Right lung (tissue), 5 donors: Measurements from ENCODE around the gene HTT. TPM values are rescaled to one million over a fixed set of nuclear protein-coding genes. Genes with fewer than 3 reads are reported as not detected.

ENCODE experiments used
- DNase-seq, 2 donors: peaks; one replicate each; pipeline ENCODE4 v3.0.0-alpha.2; 2013
- polyA plus RNA-seq, 5 donors: library from polyadenylated mRNA; unstranded; fragments of 120-200 nt; gene quantifications; one replicate each; pipeline versions ENCODE4 v1.2.1 to v1.2.3, GENCODE V29; 2013; ENCODE audit warnings: inconsistent platforms in 1 of 5, low replicate concordance in 1 of 5; ENCODE audit not compliant: insufficient read length in 5 of 5, insufficient read depth in 1 of 5

The HTT gene
- polyA plus RNA-seq, 5 donors, result 27.9 to 34.4 (median 32.0) TPM

DNA sequence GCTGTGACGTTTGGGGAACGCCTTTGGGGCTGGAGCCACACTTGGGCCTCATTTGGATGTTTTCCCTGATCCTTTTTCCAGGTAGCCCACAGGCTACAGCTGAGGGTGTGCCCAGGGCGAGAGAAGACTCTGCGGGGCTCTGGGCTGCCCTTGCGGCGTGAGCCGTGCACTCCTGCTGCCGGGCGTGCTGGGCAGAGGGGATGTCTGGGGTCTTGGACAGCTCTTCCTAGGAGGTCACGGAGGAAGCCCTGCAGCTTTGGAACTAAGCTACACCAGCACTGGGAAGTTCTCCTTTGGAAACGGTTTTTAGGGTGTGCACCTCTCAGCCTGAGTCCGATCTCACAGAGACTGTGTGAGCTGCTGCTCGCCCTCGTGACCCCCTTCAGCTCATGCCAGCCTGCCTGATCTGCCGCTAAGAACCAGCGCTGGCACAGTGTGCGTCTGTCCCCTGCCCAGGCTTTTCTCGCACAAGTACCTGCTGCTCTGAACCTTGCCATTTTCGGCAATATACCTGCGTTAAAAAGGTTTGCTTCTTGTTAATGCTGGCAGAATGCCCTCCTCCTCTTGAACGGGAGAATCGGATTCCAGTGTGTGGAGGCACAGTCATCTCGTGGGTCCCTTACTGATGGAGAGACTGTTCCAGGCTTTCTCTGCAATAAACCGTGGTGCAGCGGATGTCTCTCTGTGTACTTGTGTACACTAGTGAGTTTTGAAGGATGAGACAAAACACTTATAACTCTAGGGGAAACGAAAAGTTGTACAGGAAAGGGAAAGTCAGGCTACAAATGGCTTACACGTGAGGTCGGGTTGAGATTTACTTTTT, 188.8 kb downstream of the HTT start:
- DNase-seq, result no peak

DNA sequence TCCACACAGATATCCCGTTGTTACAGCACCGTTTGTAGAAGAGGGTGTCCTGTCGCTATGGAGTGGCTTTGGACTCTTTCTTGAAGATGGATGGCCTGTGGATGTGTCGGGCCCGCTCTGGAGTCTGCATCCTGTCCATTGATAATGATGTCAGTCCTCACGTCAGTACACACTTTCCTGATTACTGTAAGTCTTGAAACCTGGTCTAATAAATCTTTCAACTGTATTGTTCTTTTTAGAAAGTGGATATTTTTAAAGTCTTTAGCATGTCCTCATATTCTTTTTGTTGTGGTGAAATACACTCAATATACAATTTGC, 189.4 kb downstream of the HTT start:
- DNase-seq, result no peak

DNA sequence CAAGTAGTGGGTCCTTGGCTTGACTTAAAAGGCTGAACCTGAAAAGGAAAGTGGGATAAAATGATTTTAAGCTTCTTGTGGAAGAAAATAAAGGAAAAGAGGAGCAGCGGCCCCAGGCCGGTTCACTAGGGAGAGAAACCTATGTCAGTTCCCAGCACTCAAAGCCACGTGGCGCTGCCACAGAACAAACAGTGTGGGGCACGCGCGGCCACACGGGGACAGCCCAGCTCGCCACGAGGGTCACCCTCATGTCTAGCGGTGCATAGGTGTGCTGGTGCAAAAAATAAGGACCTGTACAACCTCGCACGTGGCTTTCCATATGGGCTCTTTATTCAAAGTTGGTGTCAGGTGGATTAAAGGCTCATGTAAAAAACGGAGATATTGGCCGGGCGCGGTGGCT, 191.6 kb downstream of the HTT start:
- no peak for DNase-seq

DNA sequence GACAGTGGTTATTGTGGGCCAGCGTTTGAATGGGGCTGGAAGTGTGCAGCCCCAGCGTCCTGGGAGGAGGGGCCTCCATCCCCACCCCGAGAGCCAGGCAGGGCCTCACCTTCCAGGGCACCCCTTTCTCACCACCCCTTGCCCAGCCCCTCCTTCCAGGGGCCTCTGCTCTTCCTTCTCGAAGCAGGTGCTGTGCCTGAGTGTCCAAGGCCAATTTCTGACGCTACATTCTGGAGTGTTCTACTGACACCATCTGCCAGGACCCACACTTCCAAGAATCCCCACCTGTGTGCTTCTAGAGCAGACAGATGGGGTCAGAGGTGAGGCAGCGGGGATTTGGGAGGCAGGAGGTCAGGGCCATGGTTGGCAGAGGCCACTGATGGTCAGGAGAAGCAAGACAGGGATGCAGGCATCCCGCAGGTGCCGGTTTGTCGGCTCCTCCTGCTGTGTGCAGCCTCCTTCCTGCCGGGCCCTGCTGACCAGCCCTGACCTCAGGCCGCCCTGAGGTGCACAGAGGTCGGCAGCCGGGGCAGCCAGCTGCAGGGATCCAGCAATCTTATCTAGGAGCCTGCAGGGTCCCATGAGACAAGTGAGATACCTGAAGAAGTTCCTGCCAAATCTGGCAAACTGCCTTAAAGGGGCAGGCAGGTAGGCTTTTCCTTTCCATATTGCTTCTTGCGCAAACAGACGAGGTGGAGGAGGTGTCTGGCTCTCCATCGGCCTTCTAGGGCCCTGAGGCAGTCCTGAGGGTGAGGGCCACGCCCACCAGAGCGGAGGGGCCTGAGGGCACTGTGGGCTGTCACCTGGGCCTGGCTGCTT, 193.3 kb downstream of the HTT start:
- DNase-seq, result no peak

DNA sequence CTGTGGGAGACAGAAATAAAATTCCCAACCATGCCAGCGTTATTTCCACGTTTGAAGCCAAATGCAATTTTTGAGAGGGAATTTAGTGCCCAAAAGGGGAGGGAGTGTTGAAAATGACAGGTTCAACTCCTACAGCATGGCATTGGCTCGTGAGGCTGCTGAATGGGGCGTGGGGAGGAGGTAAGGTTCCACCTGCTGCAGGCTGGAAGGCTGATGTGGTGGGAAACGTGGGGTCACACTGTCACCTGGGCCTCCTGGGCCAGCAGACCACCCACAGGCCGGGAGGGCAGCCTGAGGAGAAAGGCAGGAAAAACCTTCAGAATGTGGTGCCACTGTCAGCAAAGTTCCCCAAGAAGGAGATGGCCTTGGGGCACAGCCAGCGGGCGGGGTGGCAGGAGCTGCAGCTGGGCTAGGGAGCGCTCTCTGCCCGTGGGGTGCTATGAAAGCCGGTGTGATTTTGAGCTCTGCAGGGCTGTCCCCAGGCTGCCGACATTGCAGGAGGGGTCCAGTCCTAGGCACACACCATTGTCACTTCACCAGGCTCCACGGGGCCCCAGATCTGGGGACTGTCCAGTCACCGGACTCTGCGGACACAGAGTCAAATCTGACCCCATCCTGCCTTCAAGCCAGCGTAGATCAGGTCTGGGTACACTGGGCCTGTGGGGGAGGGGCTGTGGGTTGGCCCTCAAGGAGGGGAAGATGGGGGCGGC, 194.1 kb downstream of the HTT start:
- DNase-seq, result no peak

DNA sequence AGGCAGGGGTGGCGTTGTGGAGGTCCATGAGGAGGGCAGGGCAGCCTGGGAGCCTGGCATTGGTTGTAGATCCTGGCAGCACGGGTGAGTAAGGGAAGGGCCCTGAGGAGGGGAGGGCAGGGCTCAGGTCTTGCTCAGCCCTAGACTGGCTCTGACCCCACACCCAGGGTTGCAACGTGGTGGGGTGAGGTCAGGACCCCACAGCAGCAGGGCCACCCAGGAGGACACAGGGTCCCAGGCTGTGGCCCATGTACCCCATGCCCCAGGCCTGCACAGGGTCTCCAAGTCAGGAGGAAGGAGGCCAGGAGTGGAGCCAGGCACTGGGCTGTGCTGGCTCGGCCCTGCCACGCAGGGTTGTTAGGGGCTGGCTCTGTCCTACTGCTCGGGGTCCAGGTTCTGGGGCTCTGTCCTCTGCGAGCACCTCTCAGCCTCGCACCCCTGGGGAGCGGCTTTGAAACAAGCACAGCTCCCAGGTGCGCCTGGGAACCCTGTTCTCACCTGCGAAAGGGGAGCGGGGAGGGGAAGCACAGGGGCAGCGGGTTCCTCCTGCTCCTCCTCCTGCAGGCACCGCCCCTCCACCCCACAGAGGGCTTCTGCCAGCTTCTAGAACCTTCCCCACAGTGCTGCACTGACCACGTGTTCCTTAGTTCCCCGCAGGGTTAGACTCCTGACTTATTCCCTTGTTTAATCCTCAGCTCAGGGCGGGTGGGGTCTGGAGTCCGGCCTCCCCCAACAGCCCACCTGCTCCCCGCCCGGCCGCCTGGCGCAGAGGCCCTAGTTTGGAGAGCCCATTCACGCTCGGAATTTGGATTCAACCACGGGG, 194.8 kb downstream of the HTT start:
- DNase-seq, result no peak

DNA sequence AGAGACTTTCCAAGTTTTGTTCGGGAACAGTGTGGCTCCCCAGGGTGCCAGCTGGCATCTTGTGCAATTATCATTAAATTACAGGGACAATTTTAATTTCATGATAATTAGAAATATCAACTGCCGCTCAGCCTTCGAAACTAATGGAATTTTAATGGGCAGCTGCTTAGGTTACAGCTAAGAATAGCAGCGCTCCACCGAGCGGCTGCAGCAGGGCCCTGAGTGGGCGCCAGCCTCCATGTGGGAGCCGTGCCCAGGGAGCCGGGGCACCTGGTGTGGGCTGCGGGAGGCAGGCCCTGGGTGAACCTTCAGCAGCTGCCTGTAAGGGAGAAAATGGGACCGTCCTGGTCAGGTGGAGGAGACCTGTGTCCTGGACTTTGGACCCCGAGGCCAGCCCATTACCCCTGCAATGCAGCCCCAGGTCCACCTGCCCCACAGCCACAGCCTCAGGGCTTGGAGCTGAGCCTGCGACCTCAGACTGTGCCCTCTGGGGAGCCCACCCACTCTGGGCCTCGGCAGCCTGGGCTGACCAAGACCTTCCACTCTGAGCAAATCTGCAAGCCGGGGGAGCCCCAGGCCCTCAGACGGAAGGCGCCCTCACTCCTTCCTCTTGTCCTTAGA, 195.6 kb downstream of the HTT start:
- DNase-seq, result no peak

DNA sequence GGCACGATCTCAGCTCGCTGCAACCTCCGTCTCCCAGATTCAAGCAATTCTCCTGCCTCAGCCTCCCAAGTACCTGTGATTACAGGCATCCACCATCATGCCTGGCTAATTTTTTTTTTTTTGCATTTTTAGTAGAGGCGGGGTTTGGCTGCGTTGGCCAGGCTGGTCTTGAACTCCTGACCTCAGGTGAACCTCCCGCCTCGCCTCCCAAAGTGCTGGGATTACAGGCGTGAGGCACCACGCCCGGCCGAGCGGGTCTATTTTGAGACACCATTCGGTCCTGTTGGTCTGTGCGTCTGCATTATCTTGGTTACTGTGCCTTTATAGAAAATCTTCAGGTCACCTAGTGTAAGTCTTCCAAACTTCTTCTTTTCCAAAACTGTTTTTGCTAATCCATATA, 196.7 kb downstream of the HTT start:
- no peak for DNase-seq

DNA sequence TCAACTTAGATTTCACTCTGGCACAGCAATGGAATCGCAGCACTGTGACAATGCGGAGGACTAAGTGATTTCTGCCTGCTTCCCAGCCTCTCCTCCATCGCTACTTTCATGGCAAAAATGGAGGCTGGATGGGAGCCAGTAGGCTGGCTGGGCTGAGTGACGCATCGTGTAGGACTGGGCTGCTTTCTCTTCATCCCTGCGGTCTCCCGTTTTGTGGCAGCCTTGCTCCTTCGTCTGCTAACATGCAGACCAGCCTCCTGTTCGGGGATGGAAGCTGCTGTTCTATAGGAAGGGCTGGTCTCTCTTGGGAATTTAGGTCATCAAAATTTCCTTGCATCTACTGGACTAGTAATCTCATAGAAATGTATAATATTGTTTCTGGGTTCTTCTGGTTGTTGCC, 202.5 kb downstream of the HTT start:
- no peak for DNase-seq

DNA sequence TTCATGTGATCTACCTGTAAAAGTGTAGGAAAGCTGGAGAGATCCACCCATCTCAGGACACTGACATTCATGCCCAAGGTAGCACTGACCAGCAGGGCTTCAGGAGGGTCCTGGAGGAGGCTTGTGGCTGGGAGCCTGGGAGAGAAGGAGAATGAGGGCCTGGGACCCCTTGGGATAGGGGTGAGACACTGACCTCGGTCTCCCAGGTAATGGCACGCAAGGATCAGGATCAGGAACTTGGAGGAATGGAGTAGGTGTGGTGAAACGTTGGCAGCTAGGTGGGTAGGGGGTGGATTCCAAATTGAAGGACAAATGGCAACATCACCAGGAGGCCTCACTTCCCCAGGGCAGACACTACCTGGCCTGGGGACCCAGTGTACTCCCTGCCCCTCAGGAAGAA, 206.0 kb downstream of the HTT start:
- DNase-seq, result no peak

DNA sequence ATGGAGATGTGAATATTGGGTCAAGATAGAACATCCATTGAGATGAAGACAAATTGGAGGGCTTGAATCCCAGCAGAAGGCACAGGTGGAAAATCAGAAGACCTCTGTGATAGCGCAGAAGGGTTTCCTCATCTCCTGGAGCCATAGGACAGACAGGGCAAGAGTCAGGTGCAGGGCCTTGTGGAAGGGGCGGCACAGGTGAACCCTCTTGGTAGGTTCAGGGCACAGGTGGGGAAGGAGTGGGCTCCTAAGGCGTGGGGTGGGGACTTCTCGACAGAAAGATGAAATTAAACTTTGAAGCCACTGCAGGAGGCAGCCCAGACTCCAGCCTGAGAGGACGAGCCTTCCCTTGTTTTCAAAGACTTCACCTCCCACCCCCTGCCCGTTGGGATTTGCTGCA, 209.0 kb downstream of the HTT start:
- DNase-seq, result no peak

DNA sequence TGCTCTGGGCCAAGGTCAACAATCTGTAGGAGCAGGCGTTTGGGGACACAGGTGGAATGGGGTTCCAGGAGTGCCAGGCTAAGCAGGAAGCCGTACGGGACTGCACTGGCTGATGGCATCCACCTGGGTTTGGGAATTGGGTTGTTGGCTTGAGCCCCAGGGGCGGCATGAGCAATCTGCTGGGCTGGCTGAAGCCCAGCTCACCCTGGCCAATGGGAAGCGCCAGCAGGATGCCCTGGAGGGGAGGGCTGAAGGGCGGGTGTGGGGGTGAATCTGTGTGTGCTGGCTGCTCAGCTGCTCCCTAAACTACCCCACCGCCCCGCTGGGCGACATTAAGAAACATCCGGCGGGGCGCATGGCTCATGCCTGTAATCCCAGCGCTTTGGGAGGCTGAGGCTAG, 209.4 kb downstream of the HTT start:
- DNase-seq, result no peak

DNA sequence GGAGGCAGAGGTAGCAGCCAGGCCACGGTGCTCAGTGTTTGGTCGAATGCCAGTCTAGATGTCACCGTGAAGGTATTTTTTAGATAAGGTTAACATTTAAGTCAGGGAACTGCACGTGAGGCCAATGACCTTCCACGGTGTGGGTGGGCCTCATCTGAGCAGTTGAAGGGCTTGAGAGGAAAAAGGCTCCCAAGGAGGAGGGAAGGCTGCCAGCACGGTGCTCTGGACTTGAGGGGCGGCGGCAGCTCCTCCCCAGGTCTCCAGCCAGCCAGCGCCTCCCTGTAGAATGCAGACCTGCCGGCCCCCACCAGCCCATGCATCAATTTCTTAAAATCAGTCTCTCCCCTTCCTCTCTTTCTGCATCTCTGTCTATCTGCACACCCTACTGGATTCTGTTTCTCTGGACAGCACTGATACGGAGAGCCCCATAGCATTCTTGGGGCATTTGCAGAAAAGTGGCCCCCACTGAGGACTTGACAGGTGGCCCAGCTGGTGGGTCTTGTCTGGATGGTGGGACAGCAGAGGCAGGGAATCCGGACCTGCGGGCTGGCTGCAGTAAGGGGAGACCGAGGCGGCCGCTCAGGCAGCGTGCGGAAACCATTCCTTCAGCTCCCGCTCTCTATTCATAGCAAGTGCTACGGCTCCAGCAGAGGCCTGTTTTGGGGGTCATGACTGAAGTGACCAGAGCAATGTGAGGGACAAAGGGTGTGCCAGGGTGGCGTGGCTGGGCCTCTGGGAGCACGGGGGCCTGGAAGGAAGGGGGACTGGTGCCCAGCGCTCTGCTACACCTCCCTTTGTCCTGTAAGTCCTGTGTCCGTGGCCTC, 210.5 kb downstream of the HTT start:
- DNase-seq, result no peak

DNA sequence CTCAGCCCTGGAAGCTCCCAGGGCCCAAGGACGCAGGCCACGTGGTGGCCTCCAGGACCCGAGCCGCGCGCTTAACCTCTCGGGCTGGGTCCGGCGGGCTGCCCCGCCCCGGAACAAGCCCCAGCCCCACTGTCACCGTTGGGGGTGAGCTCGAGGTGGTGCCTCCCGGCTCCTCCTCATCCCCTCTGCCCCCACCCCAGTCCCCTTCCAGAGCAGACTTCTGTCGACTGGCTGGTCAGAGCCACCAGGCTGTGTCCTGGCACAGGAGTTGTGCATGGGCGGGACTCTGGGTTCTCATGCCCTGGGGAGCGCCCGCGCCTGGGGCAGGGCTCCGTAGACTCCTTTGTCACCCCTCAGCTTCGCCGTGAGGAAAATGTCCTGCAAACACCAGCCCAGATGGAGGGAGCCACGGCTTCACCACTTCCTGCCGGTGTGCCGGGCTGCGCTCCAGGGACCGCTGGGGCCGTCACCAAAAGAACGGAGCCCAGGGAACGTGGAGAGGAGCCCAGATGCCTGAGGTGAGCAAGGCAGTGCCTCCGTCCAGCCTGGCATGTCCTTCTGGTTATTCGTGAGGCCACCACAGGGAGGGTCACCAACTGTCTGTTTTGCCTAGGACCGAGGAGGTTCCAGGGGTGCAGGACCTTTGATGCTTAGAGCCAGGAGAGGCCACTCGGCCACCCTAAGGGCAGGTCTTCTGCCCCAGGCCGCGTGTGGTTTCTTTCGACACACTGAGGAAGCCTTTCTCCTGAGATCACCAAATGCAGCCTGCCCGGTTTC, 211.3 kb downstream of the HTT start:
- DNase-seq, result no peak

DNA sequence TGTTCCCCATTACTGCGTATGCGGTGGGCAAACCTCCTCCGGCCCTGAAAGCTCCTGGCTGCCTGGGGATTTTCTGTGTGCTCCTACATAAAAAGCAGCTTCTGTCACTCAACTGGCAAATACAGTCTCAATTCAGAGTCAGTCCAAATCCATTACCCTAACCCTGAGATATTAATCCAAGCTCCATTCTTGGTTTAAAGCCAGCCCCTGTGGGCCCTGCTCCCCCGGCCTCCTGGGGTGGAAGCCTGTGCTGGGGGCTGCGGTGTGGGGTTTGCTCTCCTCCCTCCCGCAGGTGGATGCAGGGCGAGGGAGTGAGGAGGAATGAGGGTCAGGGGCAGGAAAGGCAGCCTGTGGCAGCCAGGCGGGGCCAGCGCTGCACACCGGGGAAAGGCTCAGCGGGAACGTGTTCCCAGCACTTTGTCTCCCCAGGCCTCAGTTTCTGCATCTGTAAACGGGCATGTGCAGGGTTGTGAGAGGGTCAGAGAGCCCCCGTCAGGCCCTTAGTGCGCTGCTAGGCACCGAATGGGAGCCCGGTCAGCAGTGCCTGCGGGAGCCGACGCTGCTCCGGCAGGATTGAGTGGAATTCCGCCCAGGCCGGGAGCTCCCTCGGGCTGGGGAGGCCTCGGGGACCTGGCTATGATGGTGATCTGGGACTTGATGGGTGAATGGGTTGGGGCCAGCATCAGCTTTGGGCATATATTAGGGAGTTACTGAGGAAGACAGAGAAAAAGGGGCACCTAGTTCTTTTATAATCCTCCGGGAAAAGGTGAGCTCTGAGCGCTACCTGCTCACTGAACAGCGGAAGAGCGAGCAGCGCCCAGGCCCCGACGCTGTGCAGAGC, 212.1 kb downstream of the HTT start:
- DNase-seq, result no peak

DNA sequence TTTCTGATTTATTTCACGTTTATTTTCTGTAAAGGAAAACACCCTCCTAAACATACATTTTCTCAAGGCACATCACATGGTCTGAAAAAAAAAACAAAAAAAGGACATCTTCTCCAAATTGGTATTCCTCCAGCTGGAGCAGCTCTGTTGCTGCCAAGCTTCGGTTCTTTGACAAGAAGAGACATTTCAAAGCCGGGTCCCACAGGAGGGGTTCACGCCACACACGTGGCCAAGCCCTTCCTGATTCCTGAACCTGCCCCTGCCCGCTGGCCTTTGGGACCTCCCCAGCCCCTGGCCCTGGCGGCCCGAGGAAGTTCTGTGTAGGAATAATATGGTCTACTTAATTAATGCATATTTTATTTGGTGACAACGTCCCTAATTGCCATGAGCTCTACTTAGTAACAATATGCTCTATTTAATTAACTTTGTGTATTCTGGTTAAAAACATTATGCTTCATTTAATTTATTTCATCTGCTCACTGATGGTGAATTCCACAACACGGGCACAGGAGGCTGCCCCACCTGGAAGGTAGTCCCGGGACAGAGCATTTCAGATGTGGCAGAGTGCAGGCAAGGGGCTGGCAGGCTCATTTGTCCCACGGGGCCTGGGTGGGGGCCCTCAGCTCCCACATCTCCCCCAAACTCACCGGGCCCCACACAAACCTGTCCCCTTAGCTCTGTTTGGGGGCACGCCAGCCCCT, 212.9 kb downstream of the HTT start:
- no peak for DNase-seq

DNA sequence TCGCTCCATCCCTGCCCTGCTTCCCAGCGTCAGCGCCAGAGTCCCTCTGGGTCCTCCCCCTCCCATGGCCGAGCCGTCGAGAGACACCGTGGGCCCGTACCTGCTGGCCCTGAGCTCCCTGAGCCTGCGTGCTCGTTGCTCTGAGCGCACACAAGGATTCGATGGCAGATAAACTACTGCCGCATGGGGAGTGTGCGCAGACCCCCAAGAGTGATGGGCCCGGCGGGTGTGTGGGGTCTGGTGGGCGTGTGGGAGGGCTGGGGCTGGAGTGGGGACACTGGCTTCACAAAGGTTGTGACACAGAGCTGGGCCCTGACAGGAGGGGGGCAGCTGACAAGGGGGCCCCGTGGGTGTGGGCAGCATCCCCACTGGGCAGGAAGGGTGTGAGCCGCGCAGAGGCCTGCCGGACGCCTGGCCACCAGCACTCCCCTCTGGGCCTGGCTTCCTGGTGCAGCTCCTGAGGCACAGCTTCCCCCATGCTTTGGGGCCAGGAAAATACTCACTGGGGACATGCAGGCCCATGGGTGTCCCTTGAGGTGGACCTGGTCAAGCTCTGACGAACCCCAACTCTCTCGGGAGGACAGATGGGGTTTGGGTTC, 213.6 kb downstream of the HTT start:
- DNase-seq, result no peak
